Nephron (organoid): ENCODE measurements around the gene ACP7.

Source experiments
- H3K27ac Mint-ChIP-seq, 3 experiments: 2 replicates each; pipeline ENCODE4 v1.8.0; 2020; ENCODE audit warnings: mixed read lengths in 3 of 3, mild to moderate bottlenecking in 2 of 3, moderate library complexity in 1 of 3
- H3K27me3 Mint-ChIP-seq: 2 replicates; pipeline ENCODE4 v1.8.0; 2021; ENCODE audit warnings: low read depth, mild to moderate bottlenecking, moderate library complexity, mixed read lengths
- H3K36me3 Mint-ChIP-seq: 2 replicates; pipeline ENCODE4 v1.8.0; 2020; ENCODE audit warnings: low read depth, mixed read lengths
- H3K4me1 Mint-ChIP-seq: 2 replicates; pipeline ENCODE4 v1.8.0; 2020; ENCODE audit warnings: mixed read lengths
- H3K4me3 Mint-ChIP-seq, 3 experiments: 2 replicates each; pipeline ENCODE4 v1.8.0; 2020; ENCODE audit warnings: mild to moderate bottlenecking in 3 of 3, mixed read lengths in 3 of 3, moderate library complexity in 2 of 3
- H3K9me3 Mint-ChIP-seq: 2 replicates; pipeline ENCODE4 v1.8.0; 2020; ENCODE audit warnings: mixed read lengths
- TF ChIP-seq, protein P1 (sequence below), 3 experiments: fragments of 200-600 bp; sonication (generic); IDR thresholded peaks; one replicate each; pipeline ENCODE4 v1.5.0; 2021; ENCODE audit warnings: antibody characterized with exemption in 3 of 3; ENCODE audit not compliant: unreplicated experiment in 3 of 3

The ACP7 gene

DNA sequence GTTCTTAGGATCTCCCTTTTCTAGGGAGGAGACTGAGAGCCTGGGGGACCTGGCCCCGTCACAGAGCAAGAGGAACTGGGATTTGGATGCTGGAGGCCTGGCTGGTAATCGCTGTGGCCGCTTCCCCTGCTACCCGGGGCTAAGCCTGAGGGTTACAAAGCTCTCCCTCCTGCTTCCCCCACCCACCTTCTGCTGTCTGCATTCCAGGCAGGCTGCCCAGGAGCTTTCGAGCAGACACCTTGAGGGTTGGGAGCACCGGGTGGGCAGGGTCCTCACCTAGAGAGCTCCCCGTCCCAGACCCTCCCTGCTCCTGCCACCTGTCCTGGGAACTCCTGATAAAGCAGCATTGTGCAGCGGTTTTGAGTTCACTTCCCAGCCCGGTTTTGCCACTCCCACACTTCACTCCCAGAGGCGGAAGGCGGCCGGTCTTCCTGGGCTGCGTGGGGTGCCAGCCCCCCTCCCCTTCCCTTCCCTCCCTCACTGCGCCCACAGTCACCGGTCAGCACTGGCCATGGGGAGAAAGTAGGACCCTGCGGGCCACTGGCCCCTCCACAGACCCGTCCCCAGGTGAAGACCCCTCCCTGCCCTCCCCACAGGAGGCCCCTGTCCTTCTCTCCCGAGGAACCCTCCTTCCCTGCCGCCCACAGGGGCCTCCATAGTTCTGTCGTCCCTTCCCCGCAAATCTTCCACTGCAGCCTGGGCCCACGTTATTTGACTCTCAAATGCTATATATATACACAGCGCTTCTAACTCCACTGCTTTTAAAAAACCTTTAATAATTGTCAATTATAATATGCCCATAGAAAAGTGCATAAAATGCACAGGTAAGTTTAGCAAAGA, 49.5 kb downstream of the ACP7 start:
- Mint-ChIP-seq H3K36me3 (no peaks in the 10 kb centered on the region), H3K27ac (peak overlapping the region; percentile 20 to 54 (median 42)), H3K4me3 (peak overlapping the region; percentile 2 to 45 (median 28))

DNA sequence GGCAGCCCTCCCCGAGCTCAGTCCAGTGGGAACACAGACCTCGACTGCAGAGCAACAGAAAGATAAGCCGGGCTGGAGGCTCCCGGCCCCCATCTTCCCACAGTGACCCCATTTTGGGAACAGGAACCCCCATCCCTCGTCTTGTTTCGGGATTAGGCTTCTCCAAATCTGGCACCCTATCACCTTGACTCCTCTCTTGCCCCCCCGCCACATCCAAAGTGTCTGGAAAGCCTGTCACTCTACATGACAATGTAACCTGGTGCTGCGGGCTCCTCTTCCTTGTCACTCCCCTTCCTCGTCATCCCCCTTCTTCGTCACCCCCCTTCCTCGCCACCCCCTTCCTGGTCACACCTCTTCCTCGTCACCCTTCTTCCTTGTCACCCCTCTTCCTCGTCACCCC, 51.5 kb downstream of the ACP7 start:
- H3K27ac Mint-ChIP-seq: peak overlapping the region in 1 of 3 experiments; percentile 52
- H3K9me3 Mint-ChIP-seq: no peaks in the 10 kb centered on the region
- H3K4me3 Mint-ChIP-seq: no peak overlapping the region
- H3K4me1 Mint-ChIP-seq: peaks cover 62% of the 10 kb centered on the region
- H3K27me3 Mint-ChIP-seq: no peaks in the 10 kb centered on the region
- no peaks in the 10 kb centered on the region for H3K36me3 Mint-ChIP-seq
- TF ChIP-seq, protein P1, sequence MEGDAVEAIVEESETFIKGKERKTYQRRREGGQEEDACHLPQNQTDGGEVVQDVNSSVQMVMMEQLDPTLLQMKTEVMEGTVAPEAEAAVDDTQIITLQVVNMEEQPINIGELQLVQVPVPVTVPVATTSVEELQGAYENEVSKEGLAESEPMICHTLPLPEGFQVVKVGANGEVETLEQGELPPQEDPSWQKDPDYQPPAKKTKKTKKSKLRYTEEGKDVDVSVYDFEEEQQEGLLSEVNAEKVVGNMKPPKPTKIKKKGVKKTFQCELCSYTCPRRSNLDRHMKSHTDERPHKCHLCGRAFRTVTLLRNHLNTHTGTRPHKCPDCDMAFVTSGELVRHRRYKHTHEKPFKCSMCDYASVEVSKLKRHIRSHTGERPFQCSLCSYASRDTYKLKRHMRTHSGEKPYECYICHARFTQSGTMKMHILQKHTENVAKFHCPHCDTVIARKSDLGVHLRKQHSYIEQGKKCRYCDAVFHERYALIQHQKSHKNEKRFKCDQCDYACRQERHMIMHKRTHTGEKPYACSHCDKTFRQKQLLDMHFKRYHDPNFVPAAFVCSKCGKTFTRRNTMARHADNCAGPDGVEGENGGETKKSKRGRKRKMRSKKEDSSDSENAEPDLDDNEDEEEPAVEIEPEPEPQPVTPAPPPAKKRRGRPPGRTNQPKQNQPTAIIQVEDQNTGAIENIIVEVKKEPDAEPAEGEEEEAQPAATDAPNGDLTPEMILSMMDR (IDR thresholded peaks at IDR 0.05; ENCODE audit: unreplicated experiment in 3 of 3): no peak

More for the DNA sequence above, 49.5 kb downstream of the ACP7 start:
- Mint-ChIP-seq H3K9me3 (no peaks in the 10 kb centered on the region), H3K4me1 (peaks cover 62% of the 10 kb centered on the region), H3K27me3 (no peaks in the 10 kb centered on the region)
- TF ChIP-seq, protein P1 (IDR thresholded peaks at IDR 0.05; ENCODE audit: unreplicated experiment in 3 of 3): no peak

DNA sequence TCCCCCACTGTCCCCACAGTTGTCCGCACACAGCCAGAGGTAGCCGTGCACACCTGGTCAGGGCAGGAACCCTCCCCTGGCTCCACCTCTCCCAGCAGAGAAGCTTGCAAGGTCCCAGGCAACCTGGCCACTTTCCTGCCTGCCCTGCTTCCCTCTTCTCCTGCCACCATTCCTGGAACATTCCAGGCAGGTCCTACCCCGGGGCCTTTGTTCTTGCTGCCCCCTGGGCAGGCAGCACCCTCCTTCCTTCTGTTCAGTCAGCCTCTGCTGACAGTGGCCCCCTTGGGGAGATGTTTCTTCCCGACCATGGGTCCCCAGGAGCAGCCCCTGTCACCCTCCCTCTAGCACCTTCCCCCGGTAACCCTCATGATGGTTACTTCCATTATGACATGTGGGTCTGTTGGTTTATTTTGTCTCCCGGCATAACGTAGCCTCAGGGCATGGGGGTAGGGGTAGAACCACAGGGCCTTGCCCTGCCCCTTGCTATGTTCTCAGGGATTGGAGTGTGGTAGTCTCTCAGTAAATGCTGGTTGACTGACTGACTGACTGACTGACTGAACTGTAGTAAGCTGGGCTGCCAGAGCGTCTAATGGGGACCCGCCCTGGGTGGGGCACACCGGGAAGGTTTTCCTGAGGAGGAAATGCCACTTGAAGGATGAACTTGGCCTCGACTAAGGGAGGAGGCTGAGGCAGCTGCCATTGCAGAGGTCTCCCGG, 52.2 kb downstream of the ACP7 start:
- Mint-ChIP-seq H3K4me1 (peaks cover 60% of the 10 kb centered on the region), H3K9me3 (no peaks in the 10 kb centered on the region), H3K27me3 (no peaks in the 10 kb centered on the region), H3K27ac (peak overlapping the region in 1 of 3 experiments; percentile 64), H3K36me3 (no peaks in the 10 kb centered on the region), H3K4me3 (no peak overlapping the region)
- TF ChIP-seq, protein P1 (IDR thresholded peaks at IDR 0.05; ENCODE audit: unreplicated experiment in 3 of 3): no peak

DNA sequence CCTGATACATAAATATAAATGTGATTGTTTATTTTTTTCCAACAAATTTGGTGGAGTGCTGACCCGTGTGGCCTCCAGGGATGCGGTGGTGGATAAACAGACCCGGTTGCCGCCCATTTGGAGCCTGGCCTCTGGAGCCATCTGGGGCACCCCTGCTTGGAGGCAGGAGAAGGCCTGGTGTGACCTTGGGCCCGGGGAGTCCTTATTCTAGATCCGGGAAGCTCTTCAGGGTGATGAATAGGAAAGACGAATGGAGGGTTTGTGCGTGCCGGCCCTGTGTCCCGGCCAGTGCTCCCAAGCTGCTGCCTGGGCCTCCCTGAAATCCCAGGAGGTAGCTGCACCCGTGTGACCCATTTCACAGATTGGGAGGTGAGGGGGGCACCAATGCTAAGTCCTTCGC, 53.0 kb downstream of the ACP7 start:
- Mint-ChIP-seq H3K36me3 (no peaks in the 10 kb centered on the region), H3K27ac (peak overlapping the region in 1 of 3 experiments; percentile 64)
- TF ChIP-seq, protein P1 (IDR thresholded peaks at IDR 0.05; ENCODE audit: unreplicated experiment in 3 of 3): no peak

DNA sequence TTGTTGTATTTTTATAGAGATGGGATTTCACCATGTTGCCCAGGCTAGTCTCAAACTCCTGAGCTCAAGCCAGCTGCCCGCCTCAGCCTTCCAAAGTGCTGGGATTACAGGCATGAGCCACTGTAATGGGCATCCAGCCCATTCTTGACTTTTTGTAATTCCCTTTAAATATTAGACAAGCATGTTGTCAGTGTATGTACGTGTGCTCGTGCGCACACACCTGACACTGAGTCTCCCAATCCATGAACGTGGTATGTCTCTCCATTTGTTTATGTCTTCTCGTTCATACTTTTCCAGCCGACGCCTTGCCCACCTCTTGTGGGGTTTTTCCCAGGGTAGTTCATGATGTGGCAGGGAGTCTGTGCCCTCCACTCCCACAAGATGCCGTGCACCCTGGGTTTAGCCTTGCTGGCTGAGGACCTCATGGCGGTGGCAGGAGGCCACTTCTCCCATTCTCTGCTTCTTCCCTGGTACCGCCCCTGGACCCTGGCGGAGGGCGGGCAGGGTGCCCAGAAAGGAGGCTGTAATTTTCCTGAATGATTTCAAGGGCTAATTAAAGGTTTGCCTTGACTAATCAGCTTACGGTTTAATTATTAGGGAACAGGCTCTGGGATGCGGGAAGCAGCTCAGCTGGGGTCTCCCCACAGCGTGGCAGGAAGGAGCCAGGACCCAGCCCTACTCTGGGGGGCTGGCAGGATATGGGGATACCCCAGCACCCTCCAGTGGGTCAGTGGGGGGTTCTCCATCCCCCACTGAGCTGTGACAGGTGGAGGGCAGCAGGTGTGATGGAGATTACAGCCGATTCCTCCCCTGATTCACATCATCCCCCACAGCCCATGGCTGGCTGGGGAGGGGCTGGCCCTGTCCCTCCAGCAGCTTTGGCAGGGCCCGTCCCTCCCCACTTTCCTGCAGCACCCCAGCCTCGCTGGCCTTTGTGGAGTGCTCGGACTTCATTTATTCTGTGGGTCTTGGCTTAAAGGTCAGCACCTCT, 54.3 kb downstream of the ACP7 start:
- Mint-ChIP-seq H3K4me3 (no peak overlapping the region), H3K27me3 (no peaks in the 10 kb centered on the region), H3K4me1 (peaks cover 48% of the 10 kb centered on the region), H3K9me3 (no peaks in the 10 kb centered on the region), H3K36me3 (no peaks in the 10 kb centered on the region), H3K27ac (peak overlapping the region; percentile 20 to 68 (median 44))
- TF ChIP-seq, protein P1 (IDR thresholded peaks at IDR 0.05; ENCODE audit: unreplicated experiment in 3 of 3): no peak

More for the DNA sequence above, 53.0 kb downstream of the ACP7 start:
- H3K4me3 Mint-ChIP-seq: no peak overlapping the region
- H3K9me3 Mint-ChIP-seq: no peaks in the 10 kb centered on the region
- H3K27me3 Mint-ChIP-seq: no peaks in the 10 kb centered on the region
- peaks cover 56% of the 10 kb centered on the region for H3K4me1 Mint-ChIP-seq
